ENCODE data around the gene COL23A1.

Gene COL23A1

DNA sequence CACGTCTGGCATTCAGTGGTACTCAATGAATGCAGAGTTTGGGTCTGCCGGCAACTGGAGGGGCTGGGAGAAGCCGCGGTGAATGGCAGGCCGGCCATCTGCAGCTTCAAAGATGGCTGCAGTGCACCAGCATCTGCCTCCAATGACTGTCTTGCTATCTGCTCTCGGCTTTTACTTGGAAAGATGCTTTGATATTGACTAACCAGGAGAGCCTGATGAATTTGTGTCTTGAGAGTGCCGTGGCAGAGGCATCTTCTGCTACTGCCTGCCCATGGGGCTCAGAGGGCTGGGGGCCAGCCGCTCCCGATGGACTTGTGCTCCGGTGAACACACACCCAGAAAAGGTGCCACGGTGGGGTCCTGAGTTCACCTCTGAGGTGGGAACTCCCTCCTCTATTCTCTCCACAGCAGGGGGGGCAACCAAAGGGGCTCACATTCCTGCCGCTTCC, 164.5 kb downstream of the COL23A1 start:
- Mint-ChIP-seq H3K4me3 (no peak overlapping the region), H3K4me1 (ENCODE audit: low read depth) (no peaks in the 10 kb centered on the region), H3K27ac (no peak overlapping the region), H3K36me3 (no peaks in the 10 kb centered on the region), H3K27me3 (no peaks in the 10 kb centered on the region), H3K9me3 (ENCODE audit: low read depth) (no peaks in the 10 kb centered on the region)

DNA sequence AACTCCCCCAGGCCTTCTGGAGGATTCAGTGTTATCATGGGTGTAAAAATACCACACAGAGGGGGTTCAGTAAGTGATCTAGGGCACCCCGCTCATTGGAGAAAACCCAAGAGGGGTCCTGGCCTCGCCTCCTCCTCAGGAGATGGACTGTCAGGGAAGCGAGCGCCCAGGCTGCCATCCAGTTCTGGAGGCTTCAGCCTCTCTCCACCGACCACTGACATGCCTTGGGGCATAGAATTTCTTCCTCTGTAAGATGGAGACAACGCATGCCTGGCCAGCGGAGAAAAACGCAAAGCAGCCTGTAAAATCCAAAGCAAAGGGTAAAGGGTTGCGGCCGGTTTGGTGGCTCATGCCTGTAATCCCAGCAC, 165.4 kb downstream of the COL23A1 start:
- no peak overlapping the region for H3K27ac Mint-ChIP-seq

DNA sequence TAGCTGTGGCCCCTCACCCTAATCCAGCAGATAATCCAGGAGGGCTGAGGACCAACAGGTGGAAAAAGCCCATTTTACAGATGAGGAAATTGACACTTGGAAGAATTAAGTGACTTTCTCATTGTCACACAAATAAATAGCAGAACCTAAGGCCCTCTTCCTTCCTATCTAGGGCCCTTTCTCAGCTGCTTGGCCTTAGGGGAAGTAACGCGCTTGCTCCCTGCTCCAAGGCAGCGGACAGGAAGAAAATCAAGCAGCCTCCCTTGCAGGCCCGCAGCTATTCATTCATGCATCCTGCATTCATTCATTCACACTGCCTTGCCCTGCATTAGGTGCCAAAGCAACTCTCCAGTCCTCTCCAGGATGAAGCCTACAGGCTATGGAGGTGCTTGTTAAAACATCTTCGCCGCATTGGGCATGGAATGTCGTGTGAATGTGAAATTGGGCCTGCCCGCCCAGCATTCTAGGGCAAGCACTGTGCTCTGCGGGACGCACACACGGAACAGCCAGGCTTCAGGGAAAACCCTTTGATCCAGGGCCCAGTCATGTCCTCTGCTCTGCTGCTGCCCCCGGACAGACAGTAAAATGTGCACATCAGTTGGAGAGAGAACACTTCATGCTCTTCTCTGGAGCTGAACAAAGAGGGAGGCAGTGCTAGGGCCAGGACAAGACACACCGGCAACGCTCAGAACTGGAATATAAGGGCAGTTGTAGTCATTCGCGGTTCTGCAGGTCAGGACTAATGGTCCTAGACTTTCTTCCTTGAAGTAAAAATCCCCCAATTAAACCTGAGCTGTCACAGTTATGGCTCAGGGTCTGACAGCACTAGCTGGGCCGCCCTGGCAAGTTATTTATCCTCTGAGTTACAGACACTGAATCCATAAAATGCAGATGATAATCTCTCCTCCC, 166.0 kb downstream of the COL23A1 start:
- H3K4me3 Mint-ChIP-seq: no peak overlapping the region
- no peak overlapping the region for H3K27ac Mint-ChIP-seq
- H3K27me3 Mint-ChIP-seq: no peaks in the 10 kb centered on the region
- no peaks in the 10 kb centered on the region for H3K9me3 Mint-ChIP-seq (ENCODE audit: low read depth)
- no peaks in the 10 kb centered on the region for H3K4me1 Mint-ChIP-seq (ENCODE audit: low read depth)
- no peaks in the 10 kb centered on the region for H3K36me3 Mint-ChIP-seq

More for the DNA sequence above, 165.4 kb downstream of the COL23A1 start:
- H3K9me3 Mint-ChIP-seq (ENCODE audit: low read depth): no peaks in the 10 kb centered on the region
- no peaks in the 10 kb centered on the region for H3K27me3 Mint-ChIP-seq
- H3K4me3 Mint-ChIP-seq: no peak overlapping the region
- H3K36me3 Mint-ChIP-seq: no peaks in the 10 kb centered on the region
- no peaks in the 10 kb centered on the region for H3K4me1 Mint-ChIP-seq (ENCODE audit: low read depth)

DNA sequence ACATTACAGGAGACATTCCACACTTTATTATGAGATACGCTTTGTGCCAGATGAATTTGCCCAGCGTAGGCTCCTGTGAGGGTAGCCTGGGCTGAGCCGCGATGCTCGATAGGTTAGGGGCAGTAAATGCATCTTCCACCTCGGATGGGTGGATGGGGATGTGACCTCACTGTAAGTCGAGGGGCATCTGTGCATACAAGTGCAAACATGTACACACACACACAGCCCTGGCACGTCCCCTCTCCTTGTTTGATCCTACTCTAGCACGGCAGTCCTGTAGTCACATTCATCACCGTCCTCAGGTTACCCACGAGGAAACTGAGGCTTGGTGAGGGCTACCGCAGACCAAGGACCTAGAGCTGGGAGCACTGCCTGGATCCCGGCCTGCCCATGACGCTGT, 166.8 kb downstream of the COL23A1 start:
- no peaks in the 10 kb centered on the region for H3K27me3 Mint-ChIP-seq
- H3K9me3 Mint-ChIP-seq (ENCODE audit: low read depth): no peaks in the 10 kb centered on the region
- no peaks in the 10 kb centered on the region for H3K36me3 Mint-ChIP-seq
- H3K4me1 Mint-ChIP-seq (ENCODE audit: low read depth): no peaks in the 10 kb centered on the region
- H3K4me3 Mint-ChIP-seq: no peak overlapping the region
- no peak overlapping the region for H3K27ac Mint-ChIP-seq

DNA sequence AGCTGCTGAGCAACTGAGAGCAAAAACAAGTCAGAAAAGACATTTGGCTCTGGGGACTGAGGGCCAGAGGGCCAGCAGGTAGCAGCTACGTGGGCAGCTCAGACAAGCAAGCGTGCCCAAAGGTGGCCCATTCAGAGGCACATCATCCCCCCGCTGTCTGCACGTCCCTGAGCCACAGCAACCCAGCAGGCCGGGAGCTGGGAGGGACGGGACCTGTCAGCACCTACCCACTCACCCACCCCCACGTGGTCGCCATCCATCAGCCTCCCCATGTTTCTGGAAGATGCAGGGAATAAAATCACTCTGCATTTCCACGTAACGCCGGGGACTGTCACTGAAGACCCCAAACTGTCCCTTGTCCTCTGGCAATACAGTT, 167.8 kb downstream of the COL23A1 start:
- Mint-ChIP-seq H3K4me1 (ENCODE audit: low read depth) (no peaks in the 10 kb centered on the region), H3K27ac (no peak overlapping the region), H3K9me3 (ENCODE audit: low read depth) (no peaks in the 10 kb centered on the region), H3K27me3 (no peaks in the 10 kb centered on the region), H3K4me3 (no peak overlapping the region), H3K36me3 (no peaks in the 10 kb centered on the region)

DNA sequence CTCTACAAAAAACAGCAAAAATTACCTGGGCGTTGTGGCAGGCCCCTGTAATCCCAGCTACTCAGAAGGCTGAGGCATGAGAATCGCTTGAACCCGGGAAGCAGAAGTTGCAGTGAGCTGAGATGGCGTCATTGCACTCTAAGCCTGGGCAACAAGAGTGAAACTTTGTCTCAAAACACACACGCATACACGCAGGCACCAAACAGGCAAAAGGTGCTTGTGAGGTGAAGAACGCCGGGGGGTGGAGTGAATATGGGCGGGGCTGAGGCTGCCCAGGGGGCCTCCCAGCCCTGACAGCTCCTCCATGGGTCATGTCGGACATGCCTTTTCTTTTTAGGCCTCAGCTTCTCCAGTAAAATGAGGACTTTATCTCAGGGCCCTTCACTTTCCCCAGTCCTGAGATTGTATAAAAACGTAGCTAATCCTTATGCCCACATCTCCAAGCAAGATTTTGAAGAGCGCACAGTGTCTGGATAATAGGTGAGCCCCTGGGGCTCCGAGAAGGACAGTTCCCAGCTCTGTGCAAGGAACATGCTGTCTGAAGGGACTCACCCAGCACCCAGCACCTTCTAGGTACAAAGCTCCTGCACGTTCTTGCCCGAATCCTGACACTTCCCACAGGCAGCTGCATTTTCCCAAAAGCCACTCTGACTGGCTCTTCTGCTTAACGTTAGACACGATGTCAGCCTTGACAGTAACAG, 168.3 kb downstream of the COL23A1 start:
- Mint-ChIP-seq H3K36me3 (no peaks in the 10 kb centered on the region), H3K27ac (no peak overlapping the region), H3K27me3 (no peaks in the 10 kb centered on the region), H3K4me1 (ENCODE audit: low read depth) (no peaks in the 10 kb centered on the region), H3K4me3 (no peak overlapping the region), H3K9me3 (ENCODE audit: low read depth) (no peaks in the 10 kb centered on the region)

DNA sequence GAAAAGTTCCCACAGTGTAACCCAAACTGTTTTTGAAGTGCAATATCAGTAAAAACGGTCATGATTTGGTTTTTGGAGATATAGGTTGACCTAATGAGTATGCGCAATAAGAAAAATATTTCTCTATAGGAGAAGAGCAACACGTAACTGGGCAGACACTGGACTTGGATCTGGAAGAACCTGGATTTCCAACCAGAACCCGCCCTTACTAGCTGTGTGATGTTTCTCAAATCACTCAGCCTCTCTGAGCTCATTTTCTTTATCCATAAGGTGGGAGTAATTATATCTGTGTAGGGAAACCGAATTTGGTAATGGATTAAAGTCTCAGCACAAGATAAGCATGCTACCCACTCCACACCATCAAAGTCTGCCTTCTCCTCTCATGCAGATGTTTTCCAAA, 169.1 kb downstream of the COL23A1 start:
- Mint-ChIP-seq H3K4me1 (ENCODE audit: low read depth) (no peaks in the 10 kb centered on the region), H3K27ac (no peak overlapping the region), H3K9me3 (ENCODE audit: low read depth) (no peaks in the 10 kb centered on the region), H3K27me3 (no peaks in the 10 kb centered on the region), H3K36me3 (no peaks in the 10 kb centered on the region), H3K4me3 (no peak overlapping the region)

DNA sequence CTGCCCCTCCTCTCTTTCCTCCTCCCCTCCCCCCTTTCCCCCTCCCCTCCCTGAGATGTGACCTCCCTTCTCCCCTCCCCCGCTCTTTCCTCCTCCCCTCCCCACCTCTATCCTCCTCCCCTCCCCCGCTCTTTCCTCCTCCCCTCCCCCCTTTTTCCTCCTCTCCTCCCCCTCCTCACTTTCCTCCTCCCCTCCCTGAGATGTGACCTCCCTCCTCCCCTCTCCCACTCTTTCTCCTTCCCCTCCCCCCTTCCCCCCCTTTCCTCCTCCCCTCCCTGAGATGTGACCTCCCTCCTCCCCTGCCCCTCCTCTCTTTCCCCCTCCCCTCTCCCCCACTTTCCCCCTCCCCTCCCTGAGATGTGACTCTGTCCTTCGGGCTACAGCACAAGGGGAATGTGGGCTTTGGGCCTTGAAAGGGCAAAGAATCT, 169.8 kb downstream of the COL23A1 start:
- Mint-ChIP-seq H3K27ac (no peak overlapping the region), H3K36me3 (no peaks in the 10 kb centered on the region), H3K27me3 (no peaks in the 10 kb centered on the region), H3K9me3 (ENCODE audit: low read depth) (no peaks in the 10 kb centered on the region), H3K4me3 (no peak overlapping the region), H3K4me1 (ENCODE audit: low read depth) (no peaks in the 10 kb centered on the region)

DNA sequence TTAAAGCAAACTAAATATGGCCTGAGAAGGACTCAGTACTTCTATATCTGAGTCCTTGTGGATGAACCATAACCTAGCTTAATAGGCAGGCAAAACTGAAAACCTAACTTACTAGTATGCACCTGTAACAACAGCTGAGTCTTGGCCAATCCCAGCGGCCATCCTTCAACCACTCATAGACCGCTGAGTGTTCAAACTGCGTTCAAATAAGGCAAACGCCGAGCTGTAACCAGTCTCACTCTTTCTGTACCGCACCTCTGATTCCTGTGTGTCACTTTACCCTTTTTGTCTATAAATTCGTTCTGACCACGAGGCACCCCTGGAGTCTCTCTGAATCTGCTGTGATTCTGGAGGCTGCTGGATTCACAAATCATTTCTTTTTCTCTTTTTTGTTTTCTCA, 170.5 kb downstream of the COL23A1 start:
- H3K9me3 Mint-ChIP-seq (ENCODE audit: low read depth): no peaks in the 10 kb centered on the region
- H3K27me3 Mint-ChIP-seq: no peaks in the 10 kb centered on the region
- H3K4me3 Mint-ChIP-seq: no peak overlapping the region
- no peak overlapping the region for H3K27ac Mint-ChIP-seq
- H3K36me3 Mint-ChIP-seq: no peaks in the 10 kb centered on the region
- no peaks in the 10 kb centered on the region for H3K4me1 Mint-ChIP-seq (ENCODE audit: low read depth)

DNA sequence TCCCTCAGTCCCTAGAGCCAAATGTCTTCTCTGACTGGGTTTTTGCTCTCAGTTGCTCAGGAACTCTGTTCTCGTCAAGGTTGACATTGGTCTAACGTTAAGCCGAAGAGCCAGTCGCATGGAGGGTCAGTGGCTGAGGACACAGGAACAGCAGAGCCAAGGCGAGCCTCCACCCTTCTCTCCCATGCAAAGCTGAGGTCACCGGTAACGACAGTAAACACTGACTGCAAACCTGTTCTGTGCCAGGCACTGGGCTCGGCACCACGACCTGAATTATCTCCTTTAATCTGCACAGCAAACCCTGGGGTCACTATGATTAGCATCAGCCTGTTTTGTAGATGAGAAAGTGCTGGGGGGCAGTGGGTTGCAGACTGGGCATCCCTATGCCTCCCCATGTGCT, 171.0 kb downstream of the COL23A1 start:
- Mint-ChIP-seq H3K36me3 (no peaks in the 10 kb centered on the region), H3K4me1 (ENCODE audit: low read depth) (no peaks in the 10 kb centered on the region), H3K4me3 (no peak overlapping the region), H3K9me3 (ENCODE audit: low read depth) (no peaks in the 10 kb centered on the region), H3K27ac (no peak overlapping the region), H3K27me3 (no peaks in the 10 kb centered on the region)

DNA sequence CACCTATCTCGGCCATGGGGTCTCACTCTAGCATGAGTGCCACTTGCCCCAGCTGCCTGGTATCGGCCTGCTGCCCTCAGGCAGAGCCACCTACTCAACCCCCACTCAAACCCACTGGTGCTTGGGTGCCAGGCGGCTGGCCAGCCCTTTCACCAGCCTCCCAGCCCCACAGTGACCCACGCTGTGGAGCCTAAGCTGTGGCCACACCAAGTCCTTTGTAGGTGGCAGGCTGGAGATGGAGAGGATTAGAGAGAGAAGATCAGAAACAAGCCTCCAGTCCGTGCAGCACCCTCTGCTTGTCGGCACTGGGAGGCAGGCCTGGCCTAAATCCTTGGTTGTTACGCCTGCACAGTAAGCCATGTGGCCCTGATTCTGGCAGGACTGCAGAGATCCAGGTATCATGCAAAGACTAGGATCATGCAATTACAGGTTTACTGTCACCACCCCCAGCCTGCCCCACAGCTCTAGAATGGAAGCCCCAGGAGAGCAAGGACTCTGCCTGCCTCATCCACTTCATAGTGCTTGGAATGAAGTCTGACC, 171.7 kb downstream of the COL23A1 start:
- Mint-ChIP-seq H3K36me3 (no peaks in the 10 kb centered on the region), H3K9me3 (ENCODE audit: low read depth) (no peaks in the 10 kb centered on the region), H3K4me3 (no peak overlapping the region), H3K27me3 (no peaks in the 10 kb centered on the region), H3K27ac (no peak overlapping the region), H3K4me1 (ENCODE audit: low read depth) (no peaks in the 10 kb centered on the region)

DNA sequence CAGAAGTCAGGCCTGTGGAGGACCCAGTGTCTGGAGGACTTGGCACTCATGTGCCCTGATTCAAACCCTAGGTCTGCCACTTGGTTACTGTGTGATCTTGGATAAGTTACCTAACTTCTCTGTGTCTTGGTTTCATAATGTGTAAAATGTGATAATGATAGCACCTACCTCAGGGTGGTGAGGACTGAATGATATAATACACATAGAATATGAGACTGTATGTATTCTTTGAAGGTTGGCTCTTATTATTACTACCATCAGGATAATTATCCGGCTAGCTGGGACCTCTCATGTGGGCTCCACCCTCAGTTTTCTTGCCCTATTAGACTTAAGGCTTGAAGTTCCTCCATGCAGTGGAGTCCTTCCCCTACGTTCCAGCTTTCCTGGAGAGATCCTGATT, 172.2 kb downstream of the COL23A1 start:
- no peak overlapping the region for H3K4me3 Mint-ChIP-seq
- H3K4me1 Mint-ChIP-seq (ENCODE audit: low read depth): no peaks in the 10 kb centered on the region
- H3K27ac Mint-ChIP-seq: no peak overlapping the region
- H3K36me3 Mint-ChIP-seq: no peaks in the 10 kb centered on the region
- H3K9me3 Mint-ChIP-seq (ENCODE audit: low read depth): no peaks in the 10 kb centered on the region
- H3K27me3 Mint-ChIP-seq: no peaks in the 10 kb centered on the region

DNA sequence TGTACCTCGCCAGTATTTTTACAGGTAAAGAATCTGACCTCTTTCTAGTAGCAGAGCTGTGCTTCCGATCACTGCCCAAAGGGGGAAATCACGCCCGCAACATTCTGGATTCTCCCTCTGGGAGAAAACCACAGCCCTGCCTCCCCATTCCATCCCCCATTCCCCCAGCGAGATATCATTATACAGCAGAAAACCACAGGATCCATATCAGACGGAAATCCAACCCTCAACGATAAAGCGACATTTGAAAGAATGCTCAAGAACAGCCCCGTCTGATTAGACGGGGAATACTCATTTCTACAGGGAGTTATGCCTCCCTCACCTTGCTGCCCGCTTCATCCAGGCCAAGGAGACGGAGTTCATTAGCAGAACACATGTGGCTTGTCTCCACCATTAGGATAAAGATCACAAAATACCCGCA, 172.8 kb downstream of the COL23A1 start:
- no peak overlapping the region for H3K4me3 Mint-ChIP-seq
- no peaks in the 10 kb centered on the region for H3K27me3 Mint-ChIP-seq
- H3K4me1 Mint-ChIP-seq (ENCODE audit: low read depth): no peaks in the 10 kb centered on the region
- no peaks in the 10 kb centered on the region for H3K36me3 Mint-ChIP-seq
- no peak overlapping the region for H3K27ac Mint-ChIP-seq
- H3K9me3 Mint-ChIP-seq (ENCODE audit: low read depth): no peaks in the 10 kb centered on the region

DNA sequence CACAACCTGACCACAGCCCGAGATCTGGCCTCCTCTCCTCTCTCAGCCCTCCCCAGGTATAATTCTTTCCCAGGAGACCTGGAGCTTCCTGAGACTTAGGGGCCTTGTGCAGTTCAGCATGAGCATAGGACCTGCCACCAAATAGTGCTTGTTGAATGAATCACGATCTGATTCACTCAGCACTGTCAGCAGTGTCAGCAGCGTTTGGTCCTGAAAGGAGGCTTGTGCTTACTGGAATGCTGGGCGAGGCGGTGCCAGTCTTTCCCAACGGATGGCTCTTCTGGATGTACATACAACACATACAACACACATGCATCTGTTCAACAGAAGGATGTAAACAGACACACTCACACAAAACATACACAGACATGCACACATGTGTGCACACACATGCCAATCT, 173.3 kb downstream of the COL23A1 start:
- H3K27ac Mint-ChIP-seq: no peak overlapping the region
- H3K36me3 Mint-ChIP-seq: no peaks in the 10 kb centered on the region
- H3K4me1 Mint-ChIP-seq (ENCODE audit: low read depth): no peaks in the 10 kb centered on the region
- H3K4me3 Mint-ChIP-seq: no peak overlapping the region
- H3K9me3 Mint-ChIP-seq (ENCODE audit: low read depth): no peaks in the 10 kb centered on the region
- no peaks in the 10 kb centered on the region for H3K27me3 Mint-ChIP-seq

DNA sequence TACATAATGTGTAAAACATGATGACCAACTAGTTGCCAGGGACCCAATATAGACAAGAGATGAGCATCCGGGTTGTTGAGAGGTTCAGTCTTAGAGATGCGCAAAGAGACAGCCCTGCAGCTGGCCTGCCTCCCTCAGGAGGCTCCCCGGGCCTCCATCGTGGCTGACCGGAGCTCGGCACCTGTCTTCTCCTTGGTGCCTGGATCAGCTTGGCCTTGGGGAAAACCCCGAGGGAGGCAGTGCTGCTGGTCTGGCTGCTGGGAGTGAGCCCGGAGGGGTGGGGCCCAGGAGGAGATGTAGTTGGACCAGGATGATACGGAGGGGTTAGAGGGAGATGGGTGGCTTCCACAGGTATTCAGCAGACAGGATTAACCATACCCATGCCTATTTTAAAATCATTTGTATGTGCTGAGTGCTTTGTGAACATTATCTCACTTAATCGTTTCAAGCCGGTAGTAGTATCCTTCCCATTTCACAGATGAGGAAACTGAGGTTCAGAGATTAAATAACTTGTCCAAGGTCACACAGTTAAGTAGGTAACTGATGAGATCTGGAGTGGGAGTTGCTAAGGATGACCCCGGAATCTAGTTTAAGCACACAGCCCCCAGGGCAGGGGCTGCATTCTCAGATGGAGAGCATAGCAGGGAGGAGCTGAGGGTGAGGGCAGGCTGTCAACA, 173.8 kb downstream of the COL23A1 start:
- Mint-ChIP-seq H3K4me1 (ENCODE audit: low read depth) (no peaks in the 10 kb centered on the region), H3K27me3 (peaks cover 2% of the 10 kb centered on the region), H3K36me3 (no peaks in the 10 kb centered on the region), H3K27ac (no peak overlapping the region), H3K4me3 (no peak overlapping the region), H3K9me3 (ENCODE audit: low read depth) (no peaks in the 10 kb centered on the region)

Measured in activated naive CD8-positive, alpha-beta T cell (primary cell).